GF-D8 (cell line): ENCODE measurements around the gene MRPL53.
"Not testable (repeated sequence)": the region's sequence is repeated elsewhere in the genome, so short reads cannot be mapped to it uniquely, and the experiment has no call there.

Experiments
- DNase-seq: peaks from one replicate; lab custom pipeline; 2025; lab: John Stamatoyannopoulos, UW

Gene MRPL53

GRCh38 chr2:74450570-74451190, 21.8 kb downstream of the MRPL53 start:
- DNase-seq = no peak

- DNase-seq = no peak
Measured at GRCh38 chr2:74448771-74449170, 23.7 kb downstream of the MRPL53 start.

- DNase-seq = no peak
Measured at GRCh38 chr2:74447230-74447999, 25.1 kb downstream of the MRPL53 start.

GRCh38 chr2:74444498-74445318, 27.8 kb downstream of the MRPL53 start:
- DNase-seq = no peak

GRCh38 chr2:74442483-74443297, 29.8 kb downstream of the MRPL53 start:
- DNase-seq = not testable (repeated sequence)

- DNase-seq = no peak
Measured at GRCh38 chr2:74441690-74442482, 30.6 kb downstream of the MRPL53 start, which contains the start of gene RTKN. Gene RTKN (minus strand): TSS chr2:74441937. CDS start chr2:74441816, 121 bp downstream.

GRCh38 chr2:74441170-74441689, 31.2 kb downstream of the MRPL53 start:
- no peak for DNase-seq

- peak; percentile 62 for DNase-seq
Measured at GRCh38 chr2:74440378-74441169, 31.9 kb downstream of the MRPL53 start.

GRCh38 chr2:74439803-74440377, 32.6 kb downstream of the MRPL53 start:
- DNase-seq = no peak

- DNase-seq = no peak
Measured at GRCh38 chr2:74439373-74439772, 33.1 kb downstream of the MRPL53 start.

- DNase-seq = no peak
Measured at GRCh38 chr2:74438248-74438647, 34.2 kb downstream of the MRPL53 start.

- no peak for DNase-seq
Measured at GRCh38 chr2:74436848-74437695, 35.4 kb downstream of the MRPL53 start.

- DNase-seq = no peak
Measured at GRCh38 chr2:74436111-74436805, 36.2 kb downstream of the MRPL53 start.

- no peak for DNase-seq
Measured at GRCh38 chr2:74430502-74430901, 42.0 kb downstream of the MRPL53 start.

- DNase-seq = no peak
Measured at GRCh38 chr2:74429487-74430451, 42.7 kb downstream of the MRPL53 start.

- no peak for DNase-seq
Measured at GRCh38 chr2:74428675-74429074, 43.8 kb downstream of the MRPL53 start.

GRCh38 chr2:74427551-74427950, 44.9 kb downstream of the MRPL53 start:
- no peak for DNase-seq
